Endothelial cell of hepatic sinusoid (primary cell): ENCODE measurements around the gene ZNF468.
"Not testable (repeated sequence)": the region's sequence is repeated elsewhere in the genome, so short reads cannot be mapped to it uniquely, and the experiment has no call there.

Experiments used
- in situ Hi-C: cut with HindIII; loops from 2 replicates; pipeline ENCODE4 v1.10.0; 2017; ENCODE audit warnings: low sequenced_read_pairs

The ZNF468 gene

DNA sequence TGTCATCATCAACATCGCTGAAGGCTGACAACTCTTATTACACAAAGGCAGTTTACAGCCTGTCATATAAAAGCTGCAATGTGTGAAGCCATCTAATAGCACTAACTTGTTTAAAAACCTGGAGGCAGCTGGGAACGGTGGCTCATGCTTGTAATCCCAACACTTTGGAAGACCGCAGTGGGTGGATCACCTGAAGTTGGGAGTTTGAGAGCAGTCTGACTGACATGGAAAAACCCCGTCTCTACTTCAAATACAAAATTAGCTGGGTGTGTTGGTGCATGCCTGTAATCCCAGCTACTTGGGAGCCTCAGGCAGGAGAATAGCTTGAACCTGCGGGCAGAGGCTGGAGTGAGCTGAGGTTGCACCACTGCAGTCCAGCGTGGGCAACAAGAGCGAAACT lies 27.6 kb downstream of the ZNF468 start:
- in situ Hi-C loops = not testable (repeated sequence)

DNA sequence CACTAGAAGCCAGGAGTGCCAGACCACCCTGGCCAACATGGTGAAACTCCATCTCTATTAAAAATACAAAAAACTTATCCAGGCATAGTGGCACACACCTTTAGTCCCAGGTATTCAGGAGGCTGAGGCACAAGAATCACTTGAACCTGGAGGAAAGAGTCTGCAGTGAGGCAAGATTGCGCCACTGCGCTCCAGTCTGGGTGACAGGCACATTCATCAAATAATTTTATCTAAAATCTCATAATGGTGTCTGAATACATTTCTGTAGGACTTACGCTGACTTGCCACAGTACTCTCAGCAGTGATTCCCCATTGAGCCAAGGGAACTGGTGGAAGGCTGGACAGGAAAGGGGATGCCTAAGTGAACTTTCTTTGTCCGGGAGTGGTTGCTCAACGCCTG lies 31.7 kb downstream of the ZNF468 start:
- in situ Hi-C loops = no loop called here

- in situ Hi-C loops = no loop called here
Observed at GRCh38 chr19:52823676-52824075, 33.7 kb downstream of the ZNF468 start.

DNA sequence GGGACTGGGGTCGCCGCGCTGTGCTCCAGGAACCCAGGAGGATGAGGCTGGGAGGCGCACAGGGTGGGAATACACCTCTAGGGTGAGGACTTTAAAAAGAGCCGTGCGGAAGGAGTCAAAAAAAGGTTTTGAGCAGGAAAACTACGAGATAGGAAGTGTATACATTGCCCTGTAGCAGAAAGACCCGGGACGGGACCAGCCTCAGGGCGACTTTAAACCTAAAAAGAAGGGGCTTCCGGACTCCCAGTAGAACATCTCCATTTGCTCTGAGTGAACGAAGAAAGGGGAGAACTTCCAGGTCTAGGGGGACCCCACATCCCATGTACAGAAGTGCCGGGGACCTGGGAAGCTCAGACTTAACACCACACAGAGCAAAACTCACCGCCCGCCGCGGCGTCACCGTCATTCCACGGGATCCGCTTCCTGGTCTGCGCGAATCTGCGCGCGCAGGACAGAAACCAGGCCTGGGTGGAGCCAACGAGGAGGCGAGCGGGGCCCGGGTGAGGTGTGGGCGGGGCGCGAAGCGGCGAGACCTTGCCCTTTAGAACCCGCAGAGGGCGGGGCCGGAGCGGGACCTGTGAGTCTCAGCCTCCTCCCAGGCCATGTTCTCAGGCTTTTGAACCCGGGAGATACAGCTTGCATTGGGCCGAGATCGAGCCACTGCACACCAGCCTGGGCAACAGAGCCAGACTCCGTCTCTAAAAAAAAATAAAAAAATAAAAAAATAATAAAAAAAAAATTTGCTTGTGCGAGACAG lies 36.0 kb downstream of the ZNF468 start, which contains the start of gene ZNF28:
Gene ZNF28, minus strand, starts transcription at position 430 of the 757 bp plus-strand sequence. CDS start 3,675 bp downstream, outside the sequence.
- in situ Hi-C loops = not testable (repeated sequence)

- in situ Hi-C loops = not testable (repeated sequence)
Observed at GRCh38 chr19:52820472-52821203, 36.8 kb downstream of the ZNF468 start.

DNA sequence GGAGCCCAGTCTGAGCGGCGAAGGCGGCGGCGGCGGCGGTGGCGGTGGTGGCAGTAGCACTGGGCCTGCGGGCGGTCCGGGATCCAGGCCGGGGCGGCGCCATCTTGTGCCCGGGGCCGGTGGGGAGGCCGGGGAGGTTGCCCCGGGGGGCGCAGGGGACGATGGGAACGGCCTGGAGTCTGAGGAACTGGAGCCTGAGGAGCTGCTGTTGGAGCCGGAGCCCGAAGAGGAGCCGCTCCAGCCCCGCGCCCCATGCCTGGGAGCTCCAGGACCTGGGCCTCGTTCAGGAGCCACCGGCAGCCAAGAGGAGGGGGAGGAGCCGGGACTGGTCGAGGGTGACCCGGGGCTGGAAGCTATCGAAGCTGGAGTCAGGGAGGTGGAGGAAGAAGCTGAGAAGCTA lies 47.6 kb downstream of the ZNF468 start:
- in situ Hi-C loops = no loop called here

GRCh38 chr19:52799950-52800640 lies 57.3 kb downstream of the ZNF468 start:
- in situ Hi-C loops = not testable (repeated sequence)

DNA sequence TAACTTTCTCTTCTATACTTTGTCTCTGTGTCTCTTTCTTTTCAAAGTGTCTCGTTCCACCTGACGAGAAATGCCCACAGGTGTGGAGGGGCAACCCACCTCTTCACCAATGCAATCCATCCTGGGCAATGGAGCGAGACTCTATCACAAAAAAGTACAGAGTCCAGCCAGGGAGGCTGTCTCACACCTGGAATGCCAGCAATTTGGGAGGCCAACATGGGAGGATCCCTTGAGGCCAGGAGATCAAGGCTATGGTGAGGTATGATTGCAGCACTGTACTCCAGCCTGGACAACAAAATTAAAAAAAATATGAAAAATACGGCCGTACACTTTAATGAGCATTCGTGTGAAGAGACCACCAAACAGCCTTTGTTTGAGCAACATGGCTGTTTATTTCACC lies 68.0 kb downstream of the ZNF468 start:
- in situ Hi-C loops = no loop called here
